H1 (cell line): ENCODE results near the gene DPF3. TPM values are rescaled to one million over a fixed set of nuclear protein-coding genes. Genes with fewer than 3 reads are reported as not detected.

Source experiments
- KDM1A ChIP-seq: fragments of 200-600, 300-600 bp; sonication (generic); IDR thresholded peaks from 2 replicates; pipeline ENCODE4 v1.7.1; 2016; ENCODE audit warnings: mild to moderate bottlenecking, low read length, borderline replicate concordance
- POLR2A ChIP-seq, 2 experiments: IDR thresholded peaks; 1 replicate in 1 of 2; 2 replicates in 1 of 2; pipeline ENCODE4 v1.6.1; 2011; ENCODE audit warnings: low read depth in 2 of 2, low read length in 2 of 2, mild to moderate bottlenecking in 2 of 2; ENCODE audit errors: control extremely low read depth in 1 of 2
- TAF1 ChIP-seq: IDR thresholded peaks from 2 replicates; pipeline ENCODE4 v1.6.1; 2011; ENCODE audit warnings: mild to moderate bottlenecking, low read depth, low read length
- polyA plus RNA-seq, 7 experiments: library from polyadenylated mRNA; depleted of rRNA in 3 of 7; stranded (reverse) in 5 of 7; unstranded in 2 of 7; fragments of >200 nt in 5 of 7; fragments of 200-250 nt in 2 of 7; gene quantifications; 1 replicate in 5 of 7; 2 replicates in 1 of 7; 4 replicates in 1 of 7; pipeline versions ENCODE4 v1.2.1 to v1.2.3, GENCODE V29; 2011 to 2013; ENCODE audit warnings: missing spikeins in 2 of 7, mixed read lengths in 2 of 7
- total RNA-seq: library from RNA; stranded (reverse); fragmentation: NEBNext Ultra II Directional; extraction: Animal tissue kit (Norgen Biotek cat#: 25700); gene quantifications from 2 replicates; pipeline ENCODE4 v1.2.1, GENCODE V29; 2021

The DPF3 gene
- total and polyA plus RNA-seq, 2 of the 8 experiments (the other 6 are each of a cell fraction or from before 2014, with no cell fraction given): 0.19 TPM; not detected in 1

DNA sequence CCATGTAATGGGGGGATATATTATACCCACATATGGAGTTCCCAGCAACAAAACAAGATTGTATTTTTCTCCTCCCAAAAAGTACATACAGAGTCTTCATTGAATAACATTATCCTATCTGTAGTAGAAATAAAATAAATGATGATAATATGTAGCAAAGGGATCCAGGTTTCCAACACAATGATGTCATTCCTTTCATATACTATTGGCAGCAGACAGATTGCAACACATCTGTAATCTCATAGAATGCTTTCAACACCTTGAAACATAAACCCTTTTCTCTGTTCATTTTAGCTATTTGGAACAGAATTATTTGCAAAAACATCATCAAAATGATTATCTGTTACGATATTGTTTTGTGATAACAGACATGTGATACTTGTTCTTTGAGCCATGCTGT is 317.6 kb downstream of the DPF3 start (continued):
- TF ChIP-seq POLR2A (IDR thresholded peaks at IDR 0.05; ENCODE audit: control extremely low read depth in 1 of 2, low read depth in 2 of 2, low read length in 2 of 2) (no peak), KDM1A (no peak), TAF1 (no peak)
